AG09319 (cell line): Measurements from ENCODE around the gene ZNF778.

Experiments
- DNase-seq: peaks from one replicate; pipeline ENCODE4 v3.0.0-alpha.2; 2010; ENCODE audit warnings: low read depth; ENCODE audit errors: extremely low read depth
- TF ChIP-seq, protein P1 (sequence below): IDR thresholded peaks from 2 replicates; pipeline ENCODE4 v1.5.1; 2011; ENCODE audit warnings: low read depth, mild to moderate bottlenecking, inconsistent platforms, low read length, moderate library complexity

Gene ZNF778

GRCh38 chr16:89217388-89218191 lies at the start of gene ZNF778:
ZNF778 (plus strand) TSS chr16:89217703; CDS start chr16:89221128, 3,425 bp downstream.
- DNase-seq: peak; percentile 58
- TF ChIP-seq, protein P1, sequence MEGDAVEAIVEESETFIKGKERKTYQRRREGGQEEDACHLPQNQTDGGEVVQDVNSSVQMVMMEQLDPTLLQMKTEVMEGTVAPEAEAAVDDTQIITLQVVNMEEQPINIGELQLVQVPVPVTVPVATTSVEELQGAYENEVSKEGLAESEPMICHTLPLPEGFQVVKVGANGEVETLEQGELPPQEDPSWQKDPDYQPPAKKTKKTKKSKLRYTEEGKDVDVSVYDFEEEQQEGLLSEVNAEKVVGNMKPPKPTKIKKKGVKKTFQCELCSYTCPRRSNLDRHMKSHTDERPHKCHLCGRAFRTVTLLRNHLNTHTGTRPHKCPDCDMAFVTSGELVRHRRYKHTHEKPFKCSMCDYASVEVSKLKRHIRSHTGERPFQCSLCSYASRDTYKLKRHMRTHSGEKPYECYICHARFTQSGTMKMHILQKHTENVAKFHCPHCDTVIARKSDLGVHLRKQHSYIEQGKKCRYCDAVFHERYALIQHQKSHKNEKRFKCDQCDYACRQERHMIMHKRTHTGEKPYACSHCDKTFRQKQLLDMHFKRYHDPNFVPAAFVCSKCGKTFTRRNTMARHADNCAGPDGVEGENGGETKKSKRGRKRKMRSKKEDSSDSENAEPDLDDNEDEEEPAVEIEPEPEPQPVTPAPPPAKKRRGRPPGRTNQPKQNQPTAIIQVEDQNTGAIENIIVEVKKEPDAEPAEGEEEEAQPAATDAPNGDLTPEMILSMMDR: no peak

DNA sequence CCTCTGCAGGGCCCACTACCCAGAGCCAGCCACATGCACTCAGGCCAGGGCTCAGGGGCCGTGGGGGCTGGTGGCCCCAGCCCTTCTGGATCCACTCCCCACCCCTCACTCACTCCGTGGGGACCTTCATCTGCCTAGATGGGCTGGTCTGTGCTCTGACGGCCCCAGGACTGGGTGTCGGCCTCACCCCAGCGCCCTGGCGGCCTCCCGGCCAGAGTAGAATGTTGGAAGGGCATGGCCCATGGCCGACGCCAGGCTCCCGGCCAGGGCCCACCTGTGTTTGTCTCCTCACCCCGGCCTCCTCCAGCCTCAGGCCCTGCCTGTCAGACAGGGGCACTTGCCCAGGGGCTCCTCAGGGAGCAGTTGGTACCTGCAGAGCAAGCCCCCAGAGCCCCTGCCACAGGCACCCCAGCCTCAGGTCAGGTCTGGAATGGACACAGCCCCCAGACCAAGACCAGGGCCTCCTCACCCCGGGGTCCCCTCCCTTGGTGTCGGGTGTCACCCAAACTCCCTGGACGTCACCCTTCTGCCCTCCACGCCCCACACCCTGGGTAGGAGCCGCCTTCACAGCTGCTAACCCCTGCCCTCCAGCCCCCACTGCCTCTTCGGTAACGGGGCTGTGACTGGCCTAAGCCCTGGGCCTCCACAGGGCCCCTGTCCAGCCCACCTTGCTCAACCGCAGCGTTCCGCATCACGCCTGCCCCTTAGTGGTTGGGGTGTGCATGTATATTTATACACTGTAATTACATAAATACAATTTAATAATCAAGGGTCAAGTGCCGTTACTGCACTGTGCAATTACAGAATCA lies 48.9 kb upstream of the ZNF778 start:
- no peak for DNase-seq
- TF ChIP-seq, protein P1: no peak

- TF ChIP-seq, protein P1: no peak
- no peak for DNase-seq
Observed at GRCh38 chr16:89169778-89170177, 47.7 kb upstream of the ZNF778 start.

DNA sequence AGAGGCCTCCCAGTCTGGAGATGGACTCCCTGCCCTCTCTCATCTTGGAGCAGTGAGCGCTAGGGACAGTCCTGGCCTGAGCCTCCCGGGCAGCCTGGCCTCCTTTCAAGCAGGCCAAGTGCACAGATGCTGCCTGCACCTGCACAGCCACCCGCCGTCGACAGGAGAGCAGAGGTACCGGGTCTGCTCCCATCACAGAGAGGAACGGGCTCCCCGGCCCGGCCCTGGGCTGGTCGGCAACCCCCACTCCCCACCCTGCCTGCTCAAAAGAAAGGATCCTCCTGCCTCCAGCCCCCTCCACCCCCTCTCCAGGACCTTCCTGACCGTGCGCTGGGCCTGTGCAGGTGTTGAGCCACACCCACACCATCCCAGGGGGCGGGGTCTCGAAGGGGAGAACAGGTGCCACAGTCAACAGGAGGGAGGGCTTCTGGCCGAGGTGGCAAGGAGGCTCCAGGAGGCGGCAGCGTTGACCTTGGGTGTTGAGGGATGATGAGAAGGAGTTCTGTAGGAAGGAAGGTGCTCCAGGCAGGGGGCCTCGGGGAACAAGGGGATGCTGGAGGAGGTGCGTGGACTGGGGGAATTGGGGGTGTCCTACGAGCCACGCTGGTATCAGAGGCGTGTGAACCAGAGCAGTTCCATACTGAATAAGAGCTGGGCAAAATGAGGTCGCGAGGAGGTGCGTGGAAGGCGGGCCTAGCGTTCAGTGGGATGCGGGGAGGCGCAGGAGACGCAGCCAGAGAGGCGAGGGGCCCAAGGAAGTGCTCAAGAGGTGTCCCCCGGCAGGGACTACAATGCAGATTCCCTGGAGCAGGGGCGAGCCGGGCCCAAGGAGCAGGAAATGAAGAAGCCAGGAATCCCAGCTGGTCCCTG lies 46.9 kb upstream of the ZNF778 start:
- DNase-seq: no peak
- TF ChIP-seq, protein P1: no peak

GRCh38 chr16:89171216-89172170 lies 46.0 kb upstream of the ZNF778 start, which contains the start of gene CDH15:
CDH15 (plus strand) TSS chr16:89171748; CDS start chr16:89171832, 84 bp downstream.
- TF ChIP-seq, protein P1: no peak
- peak; percentile 44 for DNase-seq

DNA sequence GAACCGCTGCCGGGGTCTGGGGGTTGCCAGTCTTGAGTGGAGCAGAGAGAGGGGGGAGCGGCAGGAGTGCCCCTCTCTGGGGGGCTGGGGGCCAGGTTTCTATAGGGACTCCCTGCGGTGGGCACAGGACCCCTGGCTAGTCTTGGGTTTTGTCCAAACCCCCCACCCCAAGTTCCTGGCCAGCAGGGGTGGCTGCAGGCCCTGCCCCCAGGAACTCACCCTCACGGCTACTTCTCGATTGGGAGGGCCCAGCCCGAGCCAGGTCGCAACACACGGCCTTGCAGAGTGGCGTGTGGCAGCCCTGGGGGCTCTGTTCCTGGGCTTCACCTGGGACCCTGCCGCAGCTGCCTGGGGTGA lies 45.4 kb upstream of the ZNF778 start:
- TF ChIP-seq, protein P1: no peak
- no peak for DNase-seq
